ENCODE data around the gene TUBB1.

Gene TUBB1

DNA sequence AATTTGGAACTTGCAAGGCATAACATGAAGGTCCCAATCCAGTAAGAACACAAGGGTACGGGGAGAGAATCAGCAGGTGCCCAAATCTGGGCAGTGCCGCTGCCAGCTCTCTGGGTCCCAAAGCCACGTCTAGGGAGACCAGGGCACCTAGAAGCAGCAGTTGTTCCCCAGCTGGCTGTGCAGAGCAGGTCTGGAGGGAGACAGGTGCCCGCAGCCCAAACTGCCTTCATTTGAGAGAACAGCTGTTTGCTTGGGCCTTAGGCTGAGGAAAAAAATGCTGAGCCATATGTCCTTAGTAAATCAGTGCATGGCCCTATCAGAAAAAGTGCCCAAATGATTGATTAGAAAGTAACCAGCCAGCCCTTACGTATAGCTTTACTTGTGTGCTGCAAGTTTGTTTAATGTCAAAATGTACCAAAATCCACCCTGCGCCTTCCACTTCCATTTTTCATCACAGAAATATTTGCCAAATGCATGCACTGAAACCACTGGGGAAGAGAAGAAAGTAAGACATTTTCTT lies 32.5 kb downstream of the TUBB1 start:
- Histone ChIP-seq H3K4me2 (ENCODE audit: low read length) (no peak overlapping the region), H3K79me2 (ENCODE audit: low read length) (no peaks in the 10 kb centered on the region), H3K36me3 (replicated peaks; ENCODE audit: low read depth, low read length) (no peaks in the 10 kb centered on the region), H3K9ac (ENCODE audit: low read length) (no peak overlapping the region), H3K27me3 (ENCODE audit: low read depth, low read length) (peaks cover 63% of the 10 kb centered on the region), H3K9me3 (ENCODE audit: insufficient read depth, low read length) (no peaks in the 10 kb centered on the region), H4K20me1 (ENCODE audit: insufficient read depth, low read length) (no peaks in the 10 kb centered on the region), H3K4me3 (ENCODE audit: low read length) (no peak overlapping the region), H3K4me1 (ENCODE audit: low read length) (peaks cover 11% of the 10 kb centered on the region), H3K27ac (ENCODE audit: low read length) (no peak overlapping the region), H2AFZ (ENCODE audit: low read depth, low read length) (0 out of 2 replicates have a peak overlapping the region, but pooled peaks have one; percentile 9)
- TF ChIP-seq EZH2phosphoT487 (IDR thresholded peaks at IDR 0.05; ENCODE audit: low read depth), result no peak
- TF ChIP-seq, protein P1, sequence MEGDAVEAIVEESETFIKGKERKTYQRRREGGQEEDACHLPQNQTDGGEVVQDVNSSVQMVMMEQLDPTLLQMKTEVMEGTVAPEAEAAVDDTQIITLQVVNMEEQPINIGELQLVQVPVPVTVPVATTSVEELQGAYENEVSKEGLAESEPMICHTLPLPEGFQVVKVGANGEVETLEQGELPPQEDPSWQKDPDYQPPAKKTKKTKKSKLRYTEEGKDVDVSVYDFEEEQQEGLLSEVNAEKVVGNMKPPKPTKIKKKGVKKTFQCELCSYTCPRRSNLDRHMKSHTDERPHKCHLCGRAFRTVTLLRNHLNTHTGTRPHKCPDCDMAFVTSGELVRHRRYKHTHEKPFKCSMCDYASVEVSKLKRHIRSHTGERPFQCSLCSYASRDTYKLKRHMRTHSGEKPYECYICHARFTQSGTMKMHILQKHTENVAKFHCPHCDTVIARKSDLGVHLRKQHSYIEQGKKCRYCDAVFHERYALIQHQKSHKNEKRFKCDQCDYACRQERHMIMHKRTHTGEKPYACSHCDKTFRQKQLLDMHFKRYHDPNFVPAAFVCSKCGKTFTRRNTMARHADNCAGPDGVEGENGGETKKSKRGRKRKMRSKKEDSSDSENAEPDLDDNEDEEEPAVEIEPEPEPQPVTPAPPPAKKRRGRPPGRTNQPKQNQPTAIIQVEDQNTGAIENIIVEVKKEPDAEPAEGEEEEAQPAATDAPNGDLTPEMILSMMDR (IDR thresholded peaks at IDR 0.05; ENCODE audit: low read depth, low read length), result no peak

- Histone ChIP-seq H2AFZ (ENCODE audit: low read depth, low read length) (no peak overlapping the region), H3K4me3 (ENCODE audit: low read length) (no peak overlapping the region), H3K79me2 (ENCODE audit: low read length) (no peaks in the 10 kb centered on the region), H3K27me3 (ENCODE audit: low read depth, low read length) (peaks cover 70% of the 10 kb centered on the region), H3K4me1 (ENCODE audit: low read length) (peaks cover 6% of the 10 kb centered on the region), H3K9ac (ENCODE audit: low read length) (no peak overlapping the region), H4K20me1 (ENCODE audit: insufficient read depth, low read length) (no peaks in the 10 kb centered on the region), H3K4me2 (ENCODE audit: low read length) (peak overlapping the region; percentile 0), H3K27ac (ENCODE audit: low read length) (no peak overlapping the region), H3K9me3 (ENCODE audit: insufficient read depth, low read length) (no peaks in the 10 kb centered on the region), H3K36me3 (replicated peaks; ENCODE audit: low read depth, low read length) (no peaks in the 10 kb centered on the region)
- TF ChIP-seq, protein P1 (IDR thresholded peaks at IDR 0.05; ENCODE audit: low read depth, low read length), result peak; percentile 76
- no peak for TF ChIP-seq EZH2phosphoT487 (IDR thresholded peaks at IDR 0.05; ENCODE audit: low read depth)
Measured at GRCh38 chr20:59055302-59055701, 36.1 kb downstream of the TUBB1 start.

DNA sequence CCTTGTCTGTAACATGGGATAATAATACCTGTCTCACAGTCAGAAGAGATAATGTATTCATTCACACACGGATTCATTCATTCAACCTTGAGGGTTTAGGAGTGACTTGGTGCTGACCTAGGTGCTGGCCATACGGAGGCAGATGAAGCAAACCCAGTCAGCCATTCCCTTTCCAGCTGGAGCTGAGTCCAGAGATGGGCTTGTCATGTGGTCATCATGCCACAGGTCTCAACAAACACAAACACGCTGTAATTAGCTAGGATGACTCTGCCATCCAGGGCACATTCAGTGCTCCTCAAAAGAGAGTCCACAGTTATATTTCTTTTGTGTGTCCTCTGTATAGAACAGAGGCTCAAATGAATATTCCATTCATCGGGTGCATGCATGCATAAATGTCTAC lies 42.9 kb downstream of the TUBB1 start:
- peaks cover 77% of the 10 kb centered on the region for H3K27me3 ChIP-seq (ENCODE audit: low read depth, low read length)
- no peaks in the 10 kb centered on the region for H3K79me2 ChIP-seq (ENCODE audit: low read length)
- H3K36me3 ChIP-seq (replicated peaks; ENCODE audit: low read depth, low read length), result no peaks in the 10 kb centered on the region

DNA sequence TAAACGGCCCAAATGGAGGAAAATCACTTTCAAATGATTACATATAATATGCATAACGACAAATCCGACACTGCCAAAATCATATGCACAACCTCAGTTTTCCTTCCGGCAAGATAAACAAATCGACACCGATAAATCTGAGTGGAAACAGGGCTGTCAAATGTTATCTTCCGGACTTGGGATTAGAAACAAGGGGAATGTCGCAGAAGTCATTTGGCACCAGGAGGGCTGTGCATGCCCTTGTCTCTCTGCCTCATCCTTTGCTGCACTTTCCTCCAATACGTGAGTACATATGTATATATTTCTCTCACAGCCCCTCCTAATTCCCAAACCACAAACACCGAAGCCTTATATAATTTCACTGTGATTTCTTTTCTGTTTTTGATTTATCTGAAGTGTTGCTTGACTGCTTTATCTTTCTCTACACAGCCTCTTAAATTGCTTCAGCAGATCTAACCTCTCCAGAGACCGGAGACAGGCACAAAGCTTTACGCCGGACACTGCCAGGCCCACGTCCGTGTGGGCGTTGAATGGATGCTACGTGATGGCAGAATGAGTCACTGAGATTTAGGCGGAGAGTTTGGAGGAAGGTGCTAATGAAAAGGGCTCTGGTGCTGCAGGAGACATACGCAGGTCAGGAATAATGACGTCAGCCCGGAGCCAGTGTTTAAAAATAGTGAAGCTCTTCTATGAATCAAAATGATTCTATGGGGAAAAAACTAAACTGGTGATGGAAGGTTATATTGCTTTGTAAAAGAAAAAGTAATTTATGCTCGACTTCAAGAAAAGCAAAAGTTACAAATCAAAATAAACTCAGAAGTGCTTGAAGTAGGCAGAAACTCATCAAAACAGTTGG lies 44.4 kb downstream of the TUBB1 start:
- peaks cover 3% of the 10 kb centered on the region for H3K4me1 ChIP-seq (ENCODE audit: low read length)
- H3K4me3 ChIP-seq (ENCODE audit: low read length), result no peak overlapping the region
- no peaks in the 10 kb centered on the region for H3K79me2 ChIP-seq (ENCODE audit: low read length)
- H3K9me3 ChIP-seq (ENCODE audit: insufficient read depth, low read length), result no peaks in the 10 kb centered on the region
- no peak overlapping the region for H3K27ac ChIP-seq (ENCODE audit: low read length)
- H3K36me3 ChIP-seq (replicated peaks; ENCODE audit: low read depth, low read length), result no peaks in the 10 kb centered on the region
- no peaks in the 10 kb centered on the region for H4K20me1 ChIP-seq (ENCODE audit: insufficient read depth, low read length)
- H3K27me3 ChIP-seq (ENCODE audit: low read depth, low read length), result peaks cover 84% of the 10 kb centered on the region
- no peak overlapping the region for H3K4me2 ChIP-seq (ENCODE audit: low read length)
- no peak overlapping the region for H2AFZ ChIP-seq (ENCODE audit: low read depth, low read length)
- H3K9ac ChIP-seq (ENCODE audit: low read length), result no peak overlapping the region
- TF ChIP-seq EZH2phosphoT487 (IDR thresholded peaks at IDR 0.05; ENCODE audit: low read depth), result no peak
- TF ChIP-seq, protein P1 (IDR thresholded peaks at IDR 0.05; ENCODE audit: low read depth, low read length), result no peak

More for the DNA sequence above, 42.9 kb downstream of the TUBB1 start:
- Histone ChIP-seq H3K4me3 (ENCODE audit: low read length) (no peak overlapping the region), H4K20me1 (ENCODE audit: insufficient read depth, low read length) (no peaks in the 10 kb centered on the region), H3K27ac (ENCODE audit: low read length) (no peak overlapping the region), H3K4me2 (ENCODE audit: low read length) (no peak overlapping the region), H3K4me1 (ENCODE audit: low read length) (no peaks in the 10 kb centered on the region), H2AFZ (ENCODE audit: low read depth, low read length) (no peak overlapping the region), H3K9ac (ENCODE audit: low read length) (no peak overlapping the region), H3K9me3 (ENCODE audit: insufficient read depth, low read length) (no peaks in the 10 kb centered on the region)
- TF ChIP-seq EZH2phosphoT487 (IDR thresholded peaks at IDR 0.05; ENCODE audit: low read depth), result no peak
- TF ChIP-seq, protein P1 (IDR thresholded peaks at IDR 0.05; ENCODE audit: low read depth, low read length), result no peak
